DOHH2 (cell line): Measurements from ENCODE around the gene SLC39A1.
"Not testable (repeated sequence)": the region's sequence is repeated elsewhere in the genome, so short reads cannot be mapped to it uniquely, and the experiment has no call there.

ENCODE experiments used
- CTCF ChIP-seq: fragments of 200-600 bp; sonication (generic); IDR thresholded peaks from one replicate; pipeline ENCODE4 v1.5.1; 2014; ENCODE audit warnings: antibody characterized with exemption, mild to moderate bottlenecking, low read depth, low read length; ENCODE audit not compliant: poor library complexity, severe bottlenecking
- EZH2phosphoT487 ChIP-seq: fragments of 200-600 bp; sonication (generic); IDR thresholded peaks from 2 replicates; pipeline ENCODE4 v1.6.1; 2017; ENCODE audit warnings: borderline replicate concordance, mild to moderate bottlenecking, antibody characterized with exemption, low read length, moderate library complexity, mixed read lengths

GRCh38 chr1:153979091-153979490 is 15.8 kb upstream of the SLC39A1 start:
- not testable (repeated sequence) for TF ChIP-seq CTCF, EZH2phosphoT487
